Progenitor cell of endocrine pancreas (in vitro differentiated cells): Measurements from ENCODE around the gene TRAPPC2L. TPM values are rescaled to one million over a fixed set of nuclear protein-coding genes. Genes with fewer than 3 reads are reported as not detected.

Source experiments
- DNase-seq: peaks from one replicate; pipeline ENCODE4 v3.0.0; 2021; ENCODE audit warnings: low spot score; ENCODE audit not compliant: unreplicated experiment
- H3K27ac Mint-ChIP-seq: 2 replicates; pipeline ENCODE4 v1.8.0; 2021; ENCODE audit warnings: mild to moderate bottlenecking, moderate library complexity, mixed read lengths
- H3K27me3 Mint-ChIP-seq: 2 replicates; pipeline ENCODE4 v1.8.0; 2021; ENCODE audit warnings: mixed read lengths
- H3K36me3 Mint-ChIP-seq: 2 replicates; pipeline ENCODE4 v1.8.0; 2022; ENCODE audit warnings: mixed read lengths; ENCODE audit not compliant: insufficient read depth
- H3K4me1 Mint-ChIP-seq: 2 replicates; pipeline ENCODE4 v1.8.0; 2021; ENCODE audit warnings: low read depth, mixed read lengths
- H3K4me3 Mint-ChIP-seq: 2 replicates; pipeline ENCODE4 v1.8.0; 2021; ENCODE audit warnings: low read depth, mild to moderate bottlenecking, moderate library complexity, mixed read lengths
- H3K9me3 Mint-ChIP-seq: 2 replicates; pipeline ENCODE4 v1.8.0; 2021; ENCODE audit warnings: low read depth, mixed read lengths
- CTCF ChIP-seq: fragments of 200-600 bp; sonication (generic); IDR thresholded peaks from one replicate; pipeline ENCODE4 v1.5.0; 2021; ENCODE audit warnings: antibody characterized with exemption, mild to moderate bottlenecking; ENCODE audit not compliant: unreplicated experiment
- total RNA-seq: library from RNA; stranded (reverse); gene quantifications from 2 replicates; pipeline ENCODE4 v1.2.1, GENCODE V29; 2021

Gene TRAPPC2L
- total RNA-seq, 1 donor from 2014 or later: 74.9 TPM

DNA sequence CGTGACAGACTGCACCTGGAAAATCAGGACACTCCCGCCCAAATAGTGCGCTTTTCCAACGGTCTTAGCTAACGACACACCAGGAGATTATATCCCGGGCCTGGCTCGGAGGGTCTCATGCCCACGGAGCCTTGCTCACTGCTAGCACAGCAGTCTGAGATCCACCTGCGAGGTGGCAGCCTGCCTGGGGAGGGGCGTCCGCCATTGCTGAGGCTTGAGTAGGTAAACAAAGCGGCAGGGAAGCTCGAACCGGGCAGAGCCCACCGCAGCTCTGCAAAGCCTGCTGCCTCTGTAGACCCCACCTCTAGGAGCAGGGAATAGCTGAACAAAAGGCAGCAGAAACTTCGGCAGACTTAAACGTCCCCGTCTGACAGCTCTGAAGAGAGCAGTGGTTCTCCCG is 5.3 kb upstream of the TRAPPC2L start:
- no peak for TF ChIP-seq CTCF
- H3K4me1 Mint-ChIP-seq: peaks cover 6% of the 10 kb centered on the region
- DNase-seq: no peak
- H3K9me3 Mint-ChIP-seq: no peaks in the 10 kb centered on the region
- no peak overlapping the region for H3K4me3 Mint-ChIP-seq
- H3K36me3 Mint-ChIP-seq: peaks cover 6% of the 10 kb centered on the region
- H3K27ac Mint-ChIP-seq: no peak overlapping the region
- H3K27me3 Mint-ChIP-seq: no peaks in the 10 kb centered on the region

- TF ChIP-seq CTCF: no peak
- DNase-seq: no peak
- H3K27ac Mint-ChIP-seq: no peak overlapping the region
- peaks cover 6% of the 10 kb centered on the region for H3K36me3 Mint-ChIP-seq
- peaks cover 12% of the 10 kb centered on the region for H3K4me1 Mint-ChIP-seq
- no peak overlapping the region for H3K4me3 Mint-ChIP-seq
- H3K27me3 Mint-ChIP-seq: no peaks in the 10 kb centered on the region
- H3K9me3 Mint-ChIP-seq: no peaks in the 10 kb centered on the region
Measured at GRCh38 chr16:88853325-88853941, 3.5 kb upstream of the TRAPPC2L start.

GRCh38 chr16:88854306-88855111 is 2.4 kb upstream of the TRAPPC2L start:
- no peaks in the 10 kb centered on the region for H3K9me3 Mint-ChIP-seq
- H3K4me3 Mint-ChIP-seq: peak overlapping the region; percentile 61
- no peak overlapping the region for H3K27ac Mint-ChIP-seq
- H3K27me3 Mint-ChIP-seq: no peaks in the 10 kb centered on the region
- no peak for DNase-seq
- peaks cover 6% of the 10 kb centered on the region for H3K36me3 Mint-ChIP-seq
- H3K4me1 Mint-ChIP-seq: peaks cover 12% of the 10 kb centered on the region
- TF ChIP-seq CTCF: no peak

DNA sequence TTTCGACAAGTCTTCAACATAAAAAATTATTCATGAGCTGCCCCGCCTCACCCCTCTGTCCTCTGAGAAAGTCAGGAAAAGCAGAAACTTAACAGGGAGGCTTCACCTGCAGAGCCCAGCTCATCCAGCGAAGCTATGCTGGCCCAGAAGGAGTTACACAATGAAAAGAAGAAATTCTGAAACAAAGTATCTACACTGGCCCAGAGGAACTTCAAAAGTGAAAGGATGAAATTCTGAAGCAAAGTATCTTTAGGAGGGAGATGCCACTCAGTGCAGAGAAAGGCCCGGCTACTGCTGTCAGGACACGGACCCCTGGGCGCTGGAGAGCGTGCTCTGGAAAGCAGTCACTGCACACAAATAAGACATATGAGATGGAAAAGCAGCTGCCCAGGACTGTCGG is 1.8 kb upstream of the TRAPPC2L start:
- Mint-ChIP-seq H3K9me3 (no peaks in the 10 kb centered on the region), H3K27ac (no peak overlapping the region), H3K4me3 (peak overlapping the region; percentile 61), H3K4me1 (peaks cover 12% of the 10 kb centered on the region), H3K27me3 (no peaks in the 10 kb centered on the region), H3K36me3 (peaks cover 6% of the 10 kb centered on the region)
- DNase-seq: no peak
- TF ChIP-seq CTCF: no peak

DNA sequence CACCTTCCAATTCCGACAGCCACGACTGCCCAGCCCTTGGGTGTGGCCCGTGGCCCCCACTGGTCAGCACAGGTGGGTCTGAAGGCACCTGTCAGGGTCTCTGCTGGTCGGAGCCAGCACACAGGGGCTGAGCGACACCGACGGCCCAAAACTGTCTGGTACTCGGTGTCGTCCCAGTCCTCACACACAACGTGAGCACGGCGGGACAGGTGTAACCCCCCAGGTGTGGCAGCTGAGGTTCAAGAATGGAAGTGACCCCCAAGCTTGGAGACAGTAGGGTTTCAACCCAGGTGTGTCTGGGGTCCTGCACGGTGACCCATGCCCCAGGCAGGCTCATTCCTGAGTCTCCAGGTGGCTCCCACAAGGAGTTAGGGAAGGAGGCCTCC is 1.2 kb upstream of the TRAPPC2L start:
- Mint-ChIP-seq H3K4me1 (peaks cover 12% of the 10 kb centered on the region), H3K27ac (peak overlapping the region; percentile 62), H3K27me3 (no peaks in the 10 kb centered on the region), H3K4me3 (peak overlapping the region; percentile 73), H3K36me3 (peaks cover 6% of the 10 kb centered on the region), H3K9me3 (no peaks in the 10 kb centered on the region)
- TF ChIP-seq CTCF: no peak
- no peak for DNase-seq
